ENCODE measurements around the gene KCNJ13.
"Not testable (repeated sequence)": the region's sequence is repeated elsewhere in the genome, so short reads cannot be mapped to it uniquely, and the experiment has no call there.

The KCNJ13 gene

DNA sequence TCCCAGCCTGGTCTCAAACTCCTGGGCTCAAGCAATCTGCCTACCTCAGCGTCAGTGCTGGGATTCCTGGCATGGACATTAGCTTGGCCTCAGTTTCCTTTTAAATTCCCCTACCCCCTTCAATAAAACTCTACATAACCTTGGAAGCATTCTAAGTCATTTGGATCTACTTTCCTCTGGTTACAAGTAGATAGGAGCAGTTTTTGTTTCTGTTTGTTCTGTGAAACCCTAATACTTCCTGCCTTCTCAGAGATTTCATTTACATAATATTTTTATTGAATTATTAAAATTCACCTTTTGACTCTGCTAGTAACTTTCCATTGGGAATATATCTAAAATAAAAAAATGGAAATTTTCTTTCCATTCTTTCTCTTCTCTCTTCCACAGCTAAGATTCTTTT, 53.3 kb downstream of the KCNJ13 start:
- WGBS (ENCODE audit: insufficient coverage) = 100% methylated on average over 1 of the region's 1 CpG
- Histone ChIP-seq H3K4me3 (ENCODE audit: control insufficient read depth in 1 of 7, extremely low read depth in 1 of 7, insufficient read depth in 4 of 7, low read depth in 2 of 7, low read length in 6 of 7) (no peak overlapping the region), H3K4me1 (ENCODE audit: control extremely low read depth in 1 of 4, control insufficient read depth in 4 of 4, insufficient read depth in 4 of 4, low read length in 3 of 4) (peaks cover 0 to 28% (median 8%) of the 10 kb centered on the region in 4 experiments), H3K27me3 (replicated peaks in 2 of 5; ENCODE audit: control insufficient read depth in 4 of 5, insufficient read depth in 5 of 5, low read length in 4 of 5) (no peaks in the 10 kb centered on the region), H3K36me3 (ENCODE audit: control insufficient read depth in 4 of 4, insufficient read depth in 4 of 4, low read length in 3 of 4) (peaks cover 19 to 32% (median 23%) of the 10 kb centered on the region in 4 experiments), H3K9me3 (ENCODE audit: control extremely low read depth in 1 of 5, control insufficient read depth in 4 of 5, insufficient read depth in 2 of 5, low read depth in 1 of 5, low read length in 4 of 5) (no peaks in the 10 kb centered on the region), H3K27ac (ENCODE audit: insufficient read depth in 1 of 2, low read depth in 1 of 2, low read length in 2 of 2, poor library complexity in 1 of 2, severe bottlenecking in 2 of 2) (no peak overlapping the region)
- no peak for DNase-seq
- POLR2A ChIA-PET = no interaction called here
- CTCF ChIA-PET = interaction anchor here (1.1 kb wide), 1 partner anchor 9 kb away, joined by 3 read pairs; no protein-coding TSS in a partner anchor

DNA sequence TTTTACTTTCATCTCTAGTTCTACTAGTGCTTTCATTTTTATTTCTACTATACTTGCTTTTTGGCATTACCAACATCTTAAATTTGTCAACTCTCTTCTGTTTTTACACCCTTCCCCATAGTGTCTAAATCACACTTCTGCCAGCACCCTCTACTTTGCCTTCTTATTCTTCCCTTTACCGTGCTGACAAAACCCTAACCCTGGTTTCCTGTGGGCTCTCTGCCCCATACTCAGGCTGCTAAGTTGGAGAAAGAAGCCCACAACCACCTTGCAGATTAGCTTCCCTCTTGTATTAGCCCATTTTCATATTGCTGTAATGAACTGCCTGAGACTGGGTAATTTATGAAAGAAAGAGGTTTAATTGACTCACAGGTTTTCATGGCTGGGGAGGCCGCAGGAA, 54.5 kb downstream of the KCNJ13 start:
- peak overlapping the region in 1 of 2 experiments; percentile 10 for H3K27ac ChIP-seq (ENCODE audit: insufficient read depth in 1 of 2, low read depth in 1 of 2, low read length in 2 of 2, poor library complexity in 1 of 2, severe bottlenecking in 2 of 2)
- peak overlapping the region in 1 of 7 experiments; percentile 5 for H3K4me3 ChIP-seq (ENCODE audit: control insufficient read depth in 1 of 7, extremely low read depth in 1 of 7, insufficient read depth in 4 of 7, low read depth in 2 of 7, low read length in 6 of 7)
- H3K27me3 ChIP-seq (replicated peaks in 2 of 5; ENCODE audit: control insufficient read depth in 4 of 5, insufficient read depth in 5 of 5, low read length in 4 of 5) = no peaks in the 10 kb centered on the region
- peaks cover 0 to 23% (median 8%) of the 10 kb centered on the region in 4 experiments for H3K4me1 ChIP-seq (ENCODE audit: control extremely low read depth in 1 of 4, control insufficient read depth in 4 of 4, insufficient read depth in 4 of 4, low read length in 3 of 4)
- DNase-seq = peak in 2 of 3 donors; percentile 21 to 32
- CTCF ChIA-PET = interaction anchor here (1.1 kb wide), 1 partner anchor 8 kb away, joined by 3 read pairs; no protein-coding TSS in a partner anchor
- no peaks in the 10 kb centered on the region for H3K9me3 ChIP-seq (ENCODE audit: control extremely low read depth in 1 of 5, control insufficient read depth in 4 of 5, insufficient read depth in 2 of 5, low read depth in 1 of 5, low read length in 4 of 5)
- peaks cover 21 to 35% (median 30%) of the 10 kb centered on the region in 4 experiments for H3K36me3 ChIP-seq (ENCODE audit: control insufficient read depth in 4 of 4, insufficient read depth in 4 of 4, low read length in 3 of 4)
- POLR2A ChIA-PET = no interaction called here
- WGBS (ENCODE audit: insufficient coverage) = 50% methylated on average over 2 of the region's 2 CpGs

DNA sequence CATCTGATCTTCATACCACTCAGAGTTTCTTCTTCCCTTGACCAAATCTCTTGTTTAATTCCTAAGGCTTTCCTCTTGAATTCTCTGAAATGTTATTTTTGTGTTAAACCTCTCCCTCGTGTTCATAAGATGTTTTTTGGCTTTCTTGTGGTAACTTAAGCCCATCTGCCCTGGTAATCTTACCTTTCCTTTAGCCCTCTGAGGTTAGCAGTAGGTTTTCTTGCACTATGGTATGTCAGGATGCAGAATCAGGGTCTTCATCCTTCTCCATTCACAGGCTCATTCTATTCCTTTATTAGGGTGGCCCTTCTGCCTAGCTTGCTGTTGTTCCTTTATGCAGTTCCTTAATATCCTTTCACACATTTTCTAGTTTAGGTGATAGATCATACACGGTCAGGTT, 55.1 kb downstream of the KCNJ13 start:
- Histone ChIP-seq H3K9me3 (ENCODE audit: control extremely low read depth in 1 of 5, control insufficient read depth in 4 of 5, insufficient read depth in 2 of 5, low read depth in 1 of 5, low read length in 4 of 5) (no peaks in the 10 kb centered on the region), H3K4me3 (ENCODE audit: control insufficient read depth in 1 of 7, extremely low read depth in 1 of 7, insufficient read depth in 4 of 7, low read depth in 2 of 7, low read length in 6 of 7) (no peak overlapping the region), H3K36me3 (ENCODE audit: control insufficient read depth in 4 of 4, insufficient read depth in 4 of 4, low read length in 3 of 4) (peaks cover 23 to 35% (median 29%) of the 10 kb centered on the region in 4 experiments), H3K27ac (ENCODE audit: insufficient read depth in 1 of 2, low read depth in 1 of 2, low read length in 2 of 2, poor library complexity in 1 of 2, severe bottlenecking in 2 of 2) (peak overlapping the region in 1 of 2 experiments; percentile 10), H3K27me3 (replicated peaks in 2 of 5; ENCODE audit: control insufficient read depth in 4 of 5, insufficient read depth in 5 of 5, low read length in 4 of 5) (no peaks in the 10 kb centered on the region), H3K4me1 (ENCODE audit: control extremely low read depth in 1 of 4, control insufficient read depth in 4 of 4, insufficient read depth in 4 of 4, low read length in 3 of 4) (peaks cover 0 to 22% (median 8%) of the 10 kb centered on the region in 4 experiments)
- DNase-seq = no peak
- ChIA-PET CTCF (no interaction called here), POLR2A (no interaction called here)
- no CpG with 5 or more reads among the region's 2 CpGs for WGBS (ENCODE audit: insufficient coverage)

DNA sequence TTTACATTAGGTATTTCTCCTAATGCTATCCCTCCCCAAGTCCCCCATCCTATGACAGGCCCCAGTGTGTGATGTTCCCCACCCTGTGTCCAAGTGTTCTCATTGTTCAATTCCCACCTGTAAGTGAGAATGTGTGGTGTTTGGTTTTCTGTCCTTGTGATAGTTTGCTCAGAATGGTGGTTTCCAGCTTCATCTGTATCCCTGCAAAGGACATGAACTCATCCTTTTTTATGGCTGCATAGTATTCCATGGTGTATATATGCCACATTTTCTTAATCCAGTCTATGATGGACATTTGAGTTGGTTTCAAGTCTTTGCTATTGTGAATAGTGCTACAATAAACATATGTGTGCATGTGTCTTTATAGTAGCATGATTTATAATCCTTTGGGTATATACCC, 56.3 kb downstream of the KCNJ13 start:
- CTCF ChIA-PET = interaction anchor here (0.8 to 1.8 kb wide), 4 partner anchors 9 to 106 kb away, joined by 3 to 9 read pairs (median 4); no protein-coding TSS in a partner anchor
- H3K36me3 ChIP-seq (ENCODE audit: control insufficient read depth in 4 of 4, insufficient read depth in 4 of 4, low read length in 3 of 4) = peaks cover 20 to 27% (median 24%) of the 10 kb centered on the region in 4 experiments
- DNase-seq; H3K4me3 ChIP-seq (ENCODE audit: control insufficient read depth in 1 of 7, extremely low read depth in 1 of 7, insufficient read depth in 4 of 7, low read depth in 2 of 7, low read length in 6 of 7); H3K27ac ChIP-seq (ENCODE audit: insufficient read depth in 1 of 2, low read depth in 1 of 2, low read length in 2 of 2, poor library complexity in 1 of 2, severe bottlenecking in 2 of 2); H3K9me3 ChIP-seq (ENCODE audit: control extremely low read depth in 1 of 5, control insufficient read depth in 4 of 5, insufficient read depth in 2 of 5, low read depth in 1 of 5, low read length in 4 of 5); H3K27me3 ChIP-seq (replicated peaks in 2 of 5; ENCODE audit: control insufficient read depth in 4 of 5, insufficient read depth in 5 of 5, low read length in 4 of 5); POLR2A ChIA-PET: not testable (repeated sequence)
- peaks cover 0 to 22% (median 8%) of the 10 kb centered on the region in 4 experiments for H3K4me1 ChIP-seq (ENCODE audit: control extremely low read depth in 1 of 4, control insufficient read depth in 4 of 4, insufficient read depth in 4 of 4, low read length in 3 of 4)

Measured in common myeloid progenitor, CD34-positive (primary cell).